ENCODE data around the gene JSRP1.

Gene JSRP1

GRCh38 chr19:2212861-2213711, 43.1 kb downstream of the JSRP1 start:
- DNase-seq: no peak

GRCh38 chr19:2210987-2211740, 45.1 kb downstream of the JSRP1 start:
- DNase-seq: no peak

GRCh38 chr19:2210206-2210605, 46.0 kb downstream of the JSRP1 start:
- DNase-seq: no peak

- no peak for DNase-seq
Measured at GRCh38 chr19:2209408-2209807, 46.8 kb downstream of the JSRP1 start.

- DNase-seq: no peak
Measured at GRCh38 chr19:2208975-2209374, 47.2 kb downstream of the JSRP1 start.

GRCh38 chr19:2207991-2208860, 48.0 kb downstream of the JSRP1 start:
- peak; percentile 18 for DNase-seq

- DNase-seq: no peak
Measured at GRCh38 chr19:2207008-2207407, 49.2 kb downstream of the JSRP1 start.

GRCh38 chr19:2202366-2202765, 53.9 kb downstream of the JSRP1 start:
- no peak for DNase-seq

Data from CD4-positive, alpha-beta T cell treated with Interferon gamma for 1 hour (primary cell).